HG02938 (cell line): ENCODE measurements around the gene MACC1.

Experiments
- ATAC-seq: cut with Tn5 transposase; IDR thresholded peaks from one replicate; pipeline ENCODE4 v1.9.1; 2021; ENCODE audit warnings: mild to moderate bottlenecking, moderate library complexity; ENCODE audit not compliant: unreplicated experiment

The MACC1 gene

GRCh38 chr7:20217193-20217948 is at the start of gene MACC1:
MACC1 (minus strand) TSS chr7:20217384; CDS start chr7:20161862, 55,522 bp downstream.
- peak; percentile 40 for ATAC-seq

- no peak for ATAC-seq
Measured at GRCh38 chr7:20264623-20265022, 47.4 kb upstream of the MACC1 start.

- no peak for ATAC-seq
Measured at GRCh38 chr7:20260223-20260622, 43.0 kb upstream of the MACC1 start.

GRCh38 chr7:20257212-20257611 is 40.0 kb upstream of the MACC1 start:
- ATAC-seq = no peak

GRCh38 chr7:20249920-20250319 is 32.7 kb upstream of the MACC1 start:
- ATAC-seq = no peak

GRCh38 chr7:20249376-20249775 is 32.2 kb upstream of the MACC1 start:
- no peak for ATAC-seq

GRCh38 chr7:20246236-20246635 is 29.1 kb upstream of the MACC1 start:
- no peak for ATAC-seq

GRCh38 chr7:20244334-20245120 is 27.3 kb upstream of the MACC1 start:
- no peak for ATAC-seq

- ATAC-seq = peak; percentile 36
Measured at GRCh38 chr7:20241911-20242261, 24.7 kb upstream of the MACC1 start.

GRCh38 chr7:20241194-20241910 is 24.2 kb upstream of the MACC1 start:
- no peak for ATAC-seq

GRCh38 chr7:20240080-20240926 is 23.1 kb upstream of the MACC1 start:
- peak; percentile 41 for ATAC-seq

- peak; percentile 93 for ATAC-seq
Measured at GRCh38 chr7:20238754-20239324, 21.7 kb upstream of the MACC1 start.

GRCh38 chr7:20238194-20238753 is 21.1 kb upstream of the MACC1 start:
- no peak for ATAC-seq

GRCh38 chr7:20237464-20238193 is 20.4 kb upstream of the MACC1 start:
- ATAC-seq = no peak

- ATAC-seq = no peak
Measured at GRCh38 chr7:20236790-20237189, 19.6 kb upstream of the MACC1 start.

- ATAC-seq = no peak
Measured at GRCh38 chr7:20236043-20236442, 18.9 kb upstream of the MACC1 start.

- no peak for ATAC-seq
Measured at GRCh38 chr7:20235288-20235687, 18.1 kb upstream of the MACC1 start.

GRCh38 chr7:20233362-20233761 is 16.2 kb upstream of the MACC1 start:
- ATAC-seq = no peak

- no peak for ATAC-seq
Measured at GRCh38 chr7:20232848-20233247, 15.7 kb upstream of the MACC1 start.
